Nephron progenitor cell (in vitro differentiated cells): ENCODE measurements around the gene TEKT4.
"Not testable (repeated sequence)": the region's sequence is repeated elsewhere in the genome, so short reads cannot be mapped to it uniquely, and the experiment has no call there.

Experiments used
- DNase-seq: peaks from one replicate; pipeline ENCODE4 v3.0.0; 2021
- H3K27ac Mint-ChIP-seq: 2 replicates; pipeline ENCODE4 v1.8.0; 2021; ENCODE audit warnings: mild to moderate bottlenecking, moderate library complexity, mixed read lengths
- H3K27me3 Mint-ChIP-seq: 2 replicates; pipeline ENCODE4 v1.8.0; 2021; ENCODE audit warnings: mild to moderate bottlenecking, low read depth, mixed read lengths; ENCODE audit not compliant: poor library complexity
- H3K36me3 Mint-ChIP-seq: 2 replicates; pipeline ENCODE4 v1.8.0; 2021; ENCODE audit warnings: low read depth, mixed read lengths
- H3K4me1 Mint-ChIP-seq: 2 replicates; pipeline ENCODE4 v1.8.0; 2021; ENCODE audit warnings: mixed read lengths
- H3K4me3 Mint-ChIP-seq: 2 replicates; pipeline ENCODE4 v1.8.0; 2021; ENCODE audit warnings: mild to moderate bottlenecking, moderate library complexity, mixed read lengths
- H3K9me3 Mint-ChIP-seq: 2 replicates; pipeline ENCODE4 v1.8.0; 2021; ENCODE audit warnings: mild to moderate bottlenecking, moderate library complexity, mixed read lengths
- TF ChIP-seq, protein P1 (sequence below): fragments of 200-600 bp; sonication (generic); IDR thresholded peaks from 2 replicates; pipeline ENCODE4 v1.5.0; 2021; ENCODE audit warnings: antibody characterized with exemption

The TEKT4 gene

DNA sequence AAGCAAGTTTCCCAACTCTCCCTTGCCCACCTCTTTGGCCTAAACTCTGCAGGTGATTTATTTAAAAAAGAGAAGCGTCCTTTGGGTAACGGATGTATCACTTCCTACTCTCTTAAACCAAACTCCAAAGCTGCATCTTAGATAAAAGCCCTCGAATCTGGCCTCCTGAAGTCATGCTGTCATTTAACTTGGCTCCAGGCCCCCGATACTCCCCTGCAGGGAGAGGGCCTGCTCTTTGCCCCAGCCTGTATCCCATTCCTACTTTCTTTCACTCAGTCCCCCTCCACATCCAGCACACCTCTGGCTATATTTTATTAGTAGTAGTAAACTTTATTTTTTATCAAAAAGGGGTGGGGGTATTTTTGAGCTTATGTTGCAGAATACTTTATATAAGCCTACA is 19.0 kb downstream of the TEKT4 start:
- no peaks in the 10 kb centered on the region for H3K4me1 Mint-ChIP-seq
- H3K4me3 Mint-ChIP-seq = no peak overlapping the region
- H3K27me3 Mint-ChIP-seq = peaks cover 13% of the 10 kb centered on the region
- H3K36me3 Mint-ChIP-seq = no peaks in the 10 kb centered on the region
- peaks cover 6% of the 10 kb centered on the region for H3K9me3 Mint-ChIP-seq
- no peak overlapping the region for H3K27ac Mint-ChIP-seq
- TF ChIP-seq, protein P1, sequence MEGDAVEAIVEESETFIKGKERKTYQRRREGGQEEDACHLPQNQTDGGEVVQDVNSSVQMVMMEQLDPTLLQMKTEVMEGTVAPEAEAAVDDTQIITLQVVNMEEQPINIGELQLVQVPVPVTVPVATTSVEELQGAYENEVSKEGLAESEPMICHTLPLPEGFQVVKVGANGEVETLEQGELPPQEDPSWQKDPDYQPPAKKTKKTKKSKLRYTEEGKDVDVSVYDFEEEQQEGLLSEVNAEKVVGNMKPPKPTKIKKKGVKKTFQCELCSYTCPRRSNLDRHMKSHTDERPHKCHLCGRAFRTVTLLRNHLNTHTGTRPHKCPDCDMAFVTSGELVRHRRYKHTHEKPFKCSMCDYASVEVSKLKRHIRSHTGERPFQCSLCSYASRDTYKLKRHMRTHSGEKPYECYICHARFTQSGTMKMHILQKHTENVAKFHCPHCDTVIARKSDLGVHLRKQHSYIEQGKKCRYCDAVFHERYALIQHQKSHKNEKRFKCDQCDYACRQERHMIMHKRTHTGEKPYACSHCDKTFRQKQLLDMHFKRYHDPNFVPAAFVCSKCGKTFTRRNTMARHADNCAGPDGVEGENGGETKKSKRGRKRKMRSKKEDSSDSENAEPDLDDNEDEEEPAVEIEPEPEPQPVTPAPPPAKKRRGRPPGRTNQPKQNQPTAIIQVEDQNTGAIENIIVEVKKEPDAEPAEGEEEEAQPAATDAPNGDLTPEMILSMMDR = no peak
- no peak for DNase-seq

DNA sequence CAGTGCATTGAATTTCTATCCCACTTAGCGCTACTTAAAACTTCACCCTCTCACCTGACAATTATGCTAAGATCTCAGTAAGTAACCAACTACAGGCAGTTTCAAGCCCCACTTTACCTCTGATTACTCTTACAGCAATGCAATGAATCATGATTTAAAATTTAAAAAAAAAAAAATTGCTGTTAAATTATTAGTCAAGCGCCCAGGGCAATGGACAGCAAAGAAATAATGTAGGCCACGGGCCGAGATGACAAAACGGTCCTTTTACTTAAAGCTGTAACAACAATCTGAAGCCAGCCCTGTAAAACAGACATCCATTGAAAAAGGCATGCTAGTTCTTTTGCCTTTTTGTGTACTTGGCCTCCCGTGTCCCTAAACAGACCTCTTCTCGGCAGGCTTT is 24.0 kb downstream of the TEKT4 start:
- not testable (repeated sequence) for H3K27me3 Mint-ChIP-seq, H3K4me3 Mint-ChIP-seq, H3K36me3 Mint-ChIP-seq, H3K4me1 Mint-ChIP-seq, H3K27ac Mint-ChIP-seq, DNase-seq
- H3K9me3 Mint-ChIP-seq = peaks cover 10% of the 10 kb centered on the region

DNA sequence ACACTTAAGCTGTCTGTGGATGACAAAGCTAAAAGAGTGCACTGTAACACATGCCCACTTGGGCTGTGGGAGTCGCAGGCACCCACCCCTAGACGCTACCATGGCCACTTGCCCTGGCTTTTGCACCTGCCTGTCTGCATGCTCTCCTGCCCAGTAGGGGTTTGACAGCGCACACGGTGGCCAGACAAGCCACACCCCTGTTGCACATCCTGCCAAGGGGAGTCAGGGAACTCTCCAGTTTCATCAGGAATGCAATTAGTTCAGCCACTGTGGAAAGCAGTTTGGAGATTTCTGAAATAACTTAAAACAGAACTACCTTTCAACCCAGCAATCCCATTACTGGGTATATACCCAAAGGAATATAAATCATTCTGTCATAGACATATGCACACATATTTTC is 35.7 kb downstream of the TEKT4 start:
- not testable (repeated sequence) for H3K27ac Mint-ChIP-seq, H3K27me3 Mint-ChIP-seq, H3K4me1 Mint-ChIP-seq, DNase-seq, H3K4me3 Mint-ChIP-seq, H3K36me3 Mint-ChIP-seq
- H3K9me3 Mint-ChIP-seq = peaks cover 43% of the 10 kb centered on the region

DNA sequence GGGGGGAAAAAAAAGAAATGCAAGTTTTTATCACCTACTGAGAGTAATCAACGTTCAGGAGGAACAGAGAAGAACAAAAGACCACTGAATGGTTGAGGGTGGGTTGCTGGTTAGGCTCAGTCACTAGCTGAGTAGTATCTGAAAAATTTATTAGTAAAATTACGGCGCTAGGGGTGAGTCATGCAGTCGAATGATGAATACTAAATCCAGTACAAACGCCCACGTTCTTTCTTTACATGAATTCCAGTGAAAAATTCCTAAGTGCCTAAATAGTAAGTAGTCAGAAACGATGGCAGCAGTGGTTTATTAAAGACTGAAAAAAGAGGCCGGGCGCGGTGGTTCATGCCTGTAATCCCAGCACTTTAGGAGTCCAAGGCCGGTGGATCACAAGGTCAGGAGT is 52.0 kb downstream of the TEKT4 start:
- Mint-ChIP-seq H3K36me3 (no peaks in the 10 kb centered on the region), H3K27me3 (no peaks in the 10 kb centered on the region), H3K4me1 (no peaks in the 10 kb centered on the region), H3K4me3 (no peak overlapping the region), H3K27ac (no peak overlapping the region), H3K9me3 (peaks cover 70% of the 10 kb centered on the region)
- TF ChIP-seq, protein P1 = no peak
- DNase-seq = no peak

DNA sequence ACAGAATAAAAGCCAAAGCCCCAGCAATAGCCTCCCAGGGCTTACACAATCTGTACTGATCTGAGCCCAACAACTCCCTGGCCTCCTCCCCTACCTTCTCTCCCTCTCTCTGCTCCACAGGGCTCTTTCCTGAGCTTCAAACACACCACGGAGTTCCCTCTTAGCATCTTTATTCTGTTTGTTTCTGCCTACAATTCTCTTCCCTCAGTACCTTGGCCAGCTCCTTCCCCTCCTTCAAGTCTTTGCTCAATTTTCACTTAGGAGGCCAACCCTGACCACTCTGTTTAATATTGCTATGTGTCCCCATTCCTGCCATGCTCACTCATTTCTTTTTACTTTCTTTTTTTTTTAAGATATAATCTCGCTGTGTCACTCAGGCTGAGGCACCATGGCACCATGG is 53.8 kb downstream of the TEKT4 start:
- H3K4me3 Mint-ChIP-seq, H3K36me3 Mint-ChIP-seq, H3K27me3 Mint-ChIP-seq, H3K4me1 Mint-ChIP-seq, DNase-seq, H3K27ac Mint-ChIP-seq: not testable (repeated sequence)
- H3K9me3 Mint-ChIP-seq = peaks cover 68% of the 10 kb centered on the region
